ENCODE results near the gene LAPTM5.

Gene LAPTM5

GRCh38 chr1:30718636-30719405 is 38.8 kb downstream of the LAPTM5 start:
- TF ChIP-seq SIN3A (IDR thresholded peaks at IDR 0.05; ENCODE audit: borderline replicate concordance, insufficient read depth, low read length), result no peak
- 0 out of 2 replicates have a peak, but pooled peaks have one; percentile 54 for TF ChIP-seq TAF1 (IDR thresholded peaks at IDR 0.05; ENCODE audit: borderline replicate concordance, insufficient read depth, low read length)
- peak; percentile 70 for TF ChIP-seq POLR2AphosphoS5 (IDR thresholded peaks at IDR 0.05; ENCODE audit: low read depth, low read length)
- 0 out of 4 replicates have a peak, but pooled peaks of 1 of the 2 experiments have one; percentile 62 for TF ChIP-seq REST (IDR thresholded peaks at IDR 0.05; ENCODE audit: insufficient read depth in 1 of 2, low read depth in 2 of 2, low read length in 2 of 2)
- TF ChIP-seq FOXP2 (optimal IDR thresholded peaks at IDR 0.05; ENCODE audit: borderline replicate concordance, extremely low read depth, extremely low read length, insufficient read depth), result peak; percentile 87

- TF ChIP-seq TAF1 (IDR thresholded peaks at IDR 0.05; ENCODE audit: borderline replicate concordance, insufficient read depth, low read length), result no peak
- no peak for TF ChIP-seq POLR2AphosphoS5 (IDR thresholded peaks at IDR 0.05; ENCODE audit: low read depth, low read length)
- TF ChIP-seq FOXP2 (optimal IDR thresholded peaks at IDR 0.05; ENCODE audit: borderline replicate concordance, extremely low read depth, extremely low read length, insufficient read depth), result peak; percentile 41
- TF ChIP-seq SIN3A (IDR thresholded peaks at IDR 0.05; ENCODE audit: borderline replicate concordance, insufficient read depth, low read length), result no peak
- no peak for TF ChIP-seq REST (IDR thresholded peaks at IDR 0.05; ENCODE audit: insufficient read depth in 1 of 2, low read depth in 2 of 2, low read length in 2 of 2)
These were observed 39.4 kb downstream of the LAPTM5 start for GRCh38 chr1:30718091-30718635.

- no peak for TF ChIP-seq FOXP2 (optimal IDR thresholded peaks at IDR 0.05; ENCODE audit: borderline replicate concordance, extremely low read depth, extremely low read length, insufficient read depth)
- TF ChIP-seq TAF1 (IDR thresholded peaks at IDR 0.05; ENCODE audit: borderline replicate concordance, insufficient read depth, low read length), result no peak
- no peak for TF ChIP-seq POLR2AphosphoS5 (IDR thresholded peaks at IDR 0.05; ENCODE audit: low read depth, low read length)
- no peak for TF ChIP-seq REST (IDR thresholded peaks at IDR 0.05; ENCODE audit: insufficient read depth in 1 of 2, low read depth in 2 of 2, low read length in 2 of 2)
- TF ChIP-seq SIN3A (IDR thresholded peaks at IDR 0.05; ENCODE audit: borderline replicate concordance, insufficient read depth, low read length), result no peak
These were observed 40.9 kb downstream of the LAPTM5 start for GRCh38 chr1:30716646-30717045.

- TF ChIP-seq POLR2AphosphoS5 (IDR thresholded peaks at IDR 0.05; ENCODE audit: low read depth, low read length) (no peak), TAF1 (IDR thresholded peaks at IDR 0.05; ENCODE audit: borderline replicate concordance, insufficient read depth, low read length) (no peak), FOXP2 (optimal IDR thresholded peaks at IDR 0.05; ENCODE audit: borderline replicate concordance, extremely low read depth, extremely low read length, insufficient read depth) (no peak), SIN3A (IDR thresholded peaks at IDR 0.05; ENCODE audit: borderline replicate concordance, insufficient read depth, low read length) (no peak), REST (IDR thresholded peaks at IDR 0.05; ENCODE audit: insufficient read depth in 1 of 2, low read depth in 2 of 2, low read length in 2 of 2) (no peak)
These were observed 41.7 kb downstream of the LAPTM5 start for GRCh38 chr1:30715886-30716285.
